PFSK-1 (cell line): ENCODE results near the gene PHKA2.

Source experiments
- POLR2AphosphoS5 ChIP-seq: IDR thresholded peaks from 2 replicates; pipeline ENCODE4 v1.6.1; 2012; ENCODE audit warnings: low read depth, mild to moderate bottlenecking, control low read depth, low read length, moderate library complexity
- REST ChIP-seq, 2 experiments: IDR thresholded peaks; 2 replicates each; pipeline versions ENCODE4 v1.6.1 to v1.8.0; 2011 to 2012; ENCODE audit warnings: low read depth in 2 of 2, low read length in 2 of 2, control low read depth in 1 of 2, inconsistent platforms in 1 of 2, mild to moderate bottlenecking in 1 of 2, moderate library complexity in 1 of 2; ENCODE audit not compliant: insufficient read depth in 1 of 2
- SIN3A ChIP-seq: IDR thresholded peaks from 2 replicates; pipeline ENCODE4 v1.6.1; 2012; ENCODE audit warnings: mild to moderate bottlenecking, low read length, moderate library complexity, borderline replicate concordance; ENCODE audit not compliant: insufficient read depth

- TF ChIP-seq REST (IDR thresholded peaks at IDR 0.05; ENCODE audit: insufficient read depth in 1 of 2, low read depth in 2 of 2, low read length in 2 of 2) (no peak), POLR2AphosphoS5 (no peak), SIN3A (no peak)
Measured at GRCh38 chrX:18900401-18900976, 83.4 kb downstream of the PHKA2 start.
